ENCODE measurements around the gene IAH1. TPM values are rescaled to one million over a fixed set of nuclear protein-coding genes. Genes with fewer than 3 reads are reported as not detected.

IAH1 gene
- total RNA-seq, 2 experiments from 2014 or later = 53.7 to 63.7 TPM

DNA sequence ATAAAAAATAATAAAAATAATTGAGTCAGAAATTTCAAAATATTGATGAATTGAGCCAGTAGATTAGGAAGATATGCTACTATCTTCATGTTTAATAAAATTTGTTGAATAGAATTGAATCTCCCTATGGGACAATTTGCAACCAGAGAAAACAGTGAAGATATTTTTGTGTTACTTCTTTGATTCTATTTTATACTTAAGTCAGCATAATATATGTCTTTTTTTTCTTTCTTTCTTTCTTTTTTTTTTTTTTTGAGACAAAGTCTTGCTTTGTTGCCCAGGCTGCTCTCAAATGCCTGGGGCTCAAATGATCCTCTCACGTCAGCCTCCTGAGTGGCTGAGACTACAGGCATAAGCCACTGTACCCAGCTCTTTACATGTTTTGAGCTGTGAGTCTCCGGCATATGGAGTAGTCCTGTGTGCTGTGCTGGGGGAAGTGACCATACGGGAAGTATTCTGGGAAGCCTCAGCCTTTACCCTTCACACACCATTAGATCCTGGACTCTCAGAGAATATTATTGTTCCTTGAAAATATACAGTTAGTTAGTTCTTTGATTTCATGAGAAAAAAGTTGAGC, 13.8 kb upstream of the IAH1 start:
- intact Hi-C loops (cut with DNase I, micrococcal nuclease) = no loop called here
- ATAC-seq = no peak
- Mint-ChIP-seq H3K4me3 (no peak overlapping the region), H3K4me1 (peaks cover 9% of the 10 kb centered on the region), H3K27ac (no peak overlapping the region), H3K27me3 (no peaks in the 10 kb centered on the region), H3K9me3 (ENCODE audit: low read depth) (no peaks in the 10 kb centered on the region), H3K36me3 (ENCODE audit: low read depth) (peaks cover 36% of the 10 kb centered on the region)
- ChIA-PET CTCF (no interaction called here), POLR2A (no interaction called here)
- no peak for DNase-seq

DNA sequence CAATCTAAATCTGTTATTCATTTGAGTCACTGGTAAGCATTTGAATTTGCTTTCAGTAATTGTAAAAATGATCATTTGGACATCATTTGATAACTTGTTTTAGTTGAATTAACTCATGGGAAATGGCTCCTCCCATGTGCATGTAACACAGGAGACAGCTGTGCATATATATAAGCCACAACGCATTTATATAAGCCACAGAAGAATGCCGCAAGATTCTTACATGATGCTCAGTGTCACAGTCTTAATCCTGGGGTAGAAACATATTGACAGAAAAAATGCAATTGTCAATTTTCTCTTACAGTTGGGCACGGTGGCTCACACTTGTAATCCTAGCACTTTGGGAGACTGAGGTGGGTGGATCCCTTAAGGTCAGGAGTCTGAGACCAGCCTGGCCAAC, 13.3 kb upstream of the IAH1 start:
- Mint-ChIP-seq H3K27ac (no peak overlapping the region), H3K4me3 (no peak overlapping the region), H3K36me3 (ENCODE audit: low read depth) (peaks cover 39% of the 10 kb centered on the region), H3K27me3 (no peaks in the 10 kb centered on the region), H3K9me3 (ENCODE audit: low read depth) (no peaks in the 10 kb centered on the region), H3K4me1 (peaks cover 9% of the 10 kb centered on the region)
- intact Hi-C loops (cut with DNase I, micrococcal nuclease) = no loop called here
- ChIA-PET CTCF (no interaction called here), POLR2A (no interaction called here)
- no peak for ATAC-seq
- no peak for DNase-seq

DNA sequence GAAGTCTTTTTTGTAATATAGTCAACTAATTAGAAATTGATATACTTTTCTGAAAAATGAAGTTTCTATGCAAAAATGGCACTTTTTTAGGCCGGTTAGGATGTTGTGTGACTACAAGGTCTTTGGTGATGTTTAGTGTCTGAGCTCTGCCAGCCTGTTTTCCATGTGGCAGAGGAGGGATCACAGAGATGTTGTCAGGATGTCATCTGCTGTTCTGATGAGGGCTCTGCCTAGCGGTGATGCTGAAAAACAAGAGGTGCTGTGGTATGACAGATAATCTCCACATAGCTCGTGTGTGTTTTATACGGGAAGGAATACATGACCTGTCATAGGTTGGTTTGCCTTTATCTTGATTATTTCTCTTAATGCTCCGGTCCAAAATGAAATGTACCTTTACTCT, 12.0 kb upstream of the IAH1 start:
- peaks cover 9% of the 10 kb centered on the region for H3K4me1 Mint-ChIP-seq
- no peak overlapping the region for H3K4me3 Mint-ChIP-seq
- ChIA-PET CTCF (no interaction called here), POLR2A (no interaction called here)
- no peaks in the 10 kb centered on the region for H3K27me3 Mint-ChIP-seq
- no peak overlapping the region for H3K27ac Mint-ChIP-seq
- DNase-seq (no peak), ATAC-seq (no peak)
- intact Hi-C loops (cut with DNase I, micrococcal nuclease) = no loop called here
- peaks cover 39% of the 10 kb centered on the region for H3K36me3 Mint-ChIP-seq (ENCODE audit: low read depth)
- no peaks in the 10 kb centered on the region for H3K9me3 Mint-ChIP-seq (ENCODE audit: low read depth)

DNA sequence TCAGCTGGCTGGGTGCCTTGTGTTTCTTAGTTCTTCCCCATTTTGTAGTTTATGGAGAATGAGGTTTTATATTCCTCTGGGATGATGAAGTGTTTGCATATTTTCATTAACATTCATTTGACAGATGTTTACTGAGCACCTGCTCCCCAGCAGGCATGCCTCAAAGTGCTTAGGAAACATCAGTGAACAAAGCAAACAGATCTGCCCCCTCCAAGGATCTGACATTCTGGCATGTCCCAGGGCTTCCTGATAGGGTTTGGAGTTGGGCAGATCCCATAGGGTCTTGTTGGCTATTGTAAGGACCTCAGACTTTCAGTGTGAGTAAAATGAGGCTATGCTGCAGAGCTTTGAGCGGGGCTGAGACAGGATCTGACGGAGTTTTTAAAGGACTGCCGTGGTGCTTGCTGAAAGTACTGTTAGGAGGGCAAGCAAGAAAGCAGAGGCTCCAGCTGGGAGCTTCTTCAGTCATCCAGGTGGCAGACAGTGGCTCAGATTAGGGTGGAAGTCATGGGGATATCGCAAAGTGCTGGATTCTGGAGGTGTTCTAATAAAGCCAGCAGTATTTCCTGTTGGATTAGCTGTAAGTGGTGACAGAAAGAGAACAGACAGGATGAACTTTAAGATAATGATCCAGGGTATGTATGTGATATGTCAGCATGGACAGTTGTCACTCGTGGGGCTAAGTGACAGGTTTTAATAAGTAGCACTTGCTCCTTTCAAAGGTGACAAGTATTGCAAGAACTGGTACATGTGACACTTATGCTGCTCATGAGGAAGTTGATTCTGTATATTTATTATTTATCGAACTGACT, 11.3 kb upstream of the IAH1 start:
- no peak for DNase-seq
- ChIA-PET POLR2A (no interaction called here), CTCF (no interaction called here)
- intact Hi-C loops (cut with DNase I, micrococcal nuclease) = no loop called here
- Mint-ChIP-seq H3K9me3 (ENCODE audit: low read depth) (no peaks in the 10 kb centered on the region), H3K27me3 (no peaks in the 10 kb centered on the region), H3K27ac (no peak overlapping the region), H3K4me3 (no peak overlapping the region), H3K4me1 (peaks cover 9% of the 10 kb centered on the region), H3K36me3 (ENCODE audit: low read depth) (peaks cover 36% of the 10 kb centered on the region)
- ATAC-seq = peak; percentile 26

DNA sequence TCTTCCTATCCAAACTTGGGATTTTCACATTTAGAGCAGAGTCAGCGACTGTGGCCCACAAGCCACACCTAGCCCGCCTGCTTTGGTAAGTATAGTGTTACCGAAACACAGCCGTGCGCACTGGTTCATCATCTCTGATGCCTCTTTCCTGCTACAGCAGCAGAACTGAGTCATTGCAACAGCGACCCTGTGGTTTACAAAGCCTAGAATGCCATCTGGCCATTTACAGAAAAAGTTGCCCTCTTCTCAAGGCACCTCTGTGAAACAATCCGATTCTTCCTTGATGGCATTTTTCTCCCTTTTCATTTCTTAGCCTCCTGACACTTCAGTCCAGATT, 10.7 kb upstream of the IAH1 start:
- POLR2A ChIA-PET = no interaction called here
- H3K4me1 Mint-ChIP-seq = peaks cover 9% of the 10 kb centered on the region
- H3K27me3 Mint-ChIP-seq = no peaks in the 10 kb centered on the region
- CTCF ChIA-PET = no interaction called here
- peak overlapping the region; percentile 62 for H3K27ac Mint-ChIP-seq
- peak; percentile 58 for DNase-seq
- H3K9me3 Mint-ChIP-seq (ENCODE audit: low read depth) = no peaks in the 10 kb centered on the region
- intact Hi-C loops (cut with DNase I, micrococcal nuclease) = no loop called here
- H3K36me3 Mint-ChIP-seq (ENCODE audit: low read depth) = peaks cover 34% of the 10 kb centered on the region
- ATAC-seq = peak; percentile 88
- H3K4me3 Mint-ChIP-seq = no peak overlapping the region

DNA sequence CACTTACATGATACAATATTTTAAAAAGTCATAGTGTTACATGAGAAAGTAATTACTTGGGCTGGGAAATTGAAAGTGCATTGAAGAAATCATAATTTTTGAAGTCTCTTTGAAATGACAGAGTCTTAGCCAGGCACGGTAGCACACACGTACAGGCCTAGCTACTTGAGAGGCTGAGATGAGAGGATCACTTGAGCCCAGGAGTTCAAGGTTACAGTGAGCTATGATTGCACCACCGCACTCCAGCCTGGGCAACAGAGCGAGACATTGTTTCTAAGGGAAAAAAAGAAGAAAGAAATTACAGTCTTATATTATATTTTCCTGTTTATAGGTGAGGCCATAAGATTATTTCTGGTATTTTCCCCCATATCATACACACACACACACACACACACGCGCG, 9.2 kb upstream of the IAH1 start:
- intact Hi-C loops (cut with DNase I, micrococcal nuclease) = no loop called here
- Mint-ChIP-seq H3K36me3 (ENCODE audit: low read depth) (peaks cover 38% of the 10 kb centered on the region), H3K4me1 (peaks cover 9% of the 10 kb centered on the region), H3K27me3 (no peaks in the 10 kb centered on the region), H3K9me3 (ENCODE audit: low read depth) (no peaks in the 10 kb centered on the region), H3K27ac (no peak overlapping the region), H3K4me3 (no peak overlapping the region)
- no peak for DNase-seq
- no peak for ATAC-seq
- POLR2A ChIA-PET = no interaction called here
- CTCF ChIA-PET = interaction anchor here (1.0 kb wide), 1 partner anchor 18 kb away, joined by 3 read pairs; no protein-coding TSS in a partner anchor

DNA sequence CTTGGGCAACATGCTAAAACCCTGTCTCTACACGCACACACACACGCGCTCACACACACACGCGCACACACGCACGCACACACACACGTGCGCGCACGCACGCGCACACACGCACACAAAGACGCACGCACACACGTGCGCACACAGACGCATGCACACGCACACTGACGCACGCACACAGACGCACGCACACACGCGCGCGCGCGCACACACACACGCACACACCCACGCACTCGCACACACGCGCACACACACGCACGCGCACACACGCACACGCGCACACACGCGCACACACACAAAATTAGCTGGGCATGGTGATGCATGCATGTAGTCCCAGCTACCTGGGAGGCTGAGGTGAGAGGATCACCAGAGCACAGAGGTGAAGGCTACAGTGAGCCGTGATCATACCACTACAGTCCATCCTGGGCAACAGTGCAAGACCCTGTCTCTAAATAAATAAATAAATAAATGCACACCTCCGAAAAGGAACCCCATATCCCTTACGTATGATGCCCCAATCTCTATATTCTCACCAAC, 8.1 kb upstream of the IAH1 start:
- intact Hi-C loops (cut with DNase I, micrococcal nuclease) = no loop called here
- Mint-ChIP-seq H3K36me3 (ENCODE audit: low read depth) (peaks cover 38% of the 10 kb centered on the region), H3K4me3 (no peak overlapping the region), H3K27ac (no peak overlapping the region), H3K9me3 (ENCODE audit: low read depth) (no peaks in the 10 kb centered on the region), H3K27me3 (no peaks in the 10 kb centered on the region), H3K4me1 (peaks cover 9% of the 10 kb centered on the region)
- ATAC-seq (no peak), DNase-seq (no peak)
- ChIA-PET CTCF (interaction anchor here (1.0 kb wide), 1 partner anchor 17 kb away, joined by 3 read pairs; no protein-coding TSS in a partner anchor), POLR2A (no interaction called here)

DNA sequence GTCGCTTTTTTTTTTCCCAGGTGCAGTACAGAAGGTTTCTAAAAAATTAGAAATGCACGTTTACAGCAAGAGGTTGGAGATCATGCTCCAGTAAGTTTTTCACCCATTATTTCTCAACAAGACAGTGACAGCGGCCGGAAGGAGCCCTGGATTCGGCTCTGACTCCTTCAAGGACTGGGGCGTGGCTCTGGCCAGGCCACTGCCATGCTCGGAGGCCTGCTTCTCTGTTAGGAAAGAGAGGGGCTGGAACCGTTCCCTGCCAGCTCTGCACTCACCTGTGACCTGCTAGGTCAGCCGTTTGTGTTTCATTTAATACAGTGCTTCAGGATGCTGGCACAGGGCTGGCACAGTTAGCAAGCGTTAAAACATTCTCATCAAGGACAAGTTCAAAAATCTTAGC, 6.7 kb upstream of the IAH1 start:
- Mint-ChIP-seq H3K4me1 (peaks cover 9% of the 10 kb centered on the region), H3K36me3 (ENCODE audit: low read depth) (peaks cover 38% of the 10 kb centered on the region), H3K4me3 (no peak overlapping the region), H3K27me3 (no peaks in the 10 kb centered on the region), H3K27ac (no peak overlapping the region), H3K9me3 (ENCODE audit: low read depth) (no peaks in the 10 kb centered on the region)
- DNase-seq = no peak
- ChIA-PET CTCF (no interaction called here), POLR2A (no interaction called here)
- intact Hi-C loops (cut with DNase I, micrococcal nuclease) = no loop called here
- ATAC-seq = no peak

DNA sequence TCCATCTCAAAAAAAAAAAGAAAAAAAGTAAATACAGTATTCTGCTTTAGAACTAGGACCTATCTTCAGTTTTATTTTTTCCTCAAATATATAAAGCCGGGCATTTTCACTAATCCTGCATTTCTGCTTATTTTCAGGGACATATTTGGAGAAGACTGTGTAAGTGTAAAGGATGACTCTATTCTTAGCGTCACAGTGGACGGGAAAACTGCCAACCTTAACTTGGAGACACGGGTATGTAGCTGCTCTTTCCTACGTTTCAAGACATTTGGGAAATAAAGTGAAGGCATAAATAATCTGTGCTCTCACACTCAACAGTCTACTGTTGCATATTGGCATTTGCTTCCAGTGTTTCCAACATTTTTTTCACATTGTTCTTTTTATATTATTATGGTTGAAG, 3.1 kb upstream of the IAH1 start:
- no peaks in the 10 kb centered on the region for H3K27me3 Mint-ChIP-seq

DNA sequence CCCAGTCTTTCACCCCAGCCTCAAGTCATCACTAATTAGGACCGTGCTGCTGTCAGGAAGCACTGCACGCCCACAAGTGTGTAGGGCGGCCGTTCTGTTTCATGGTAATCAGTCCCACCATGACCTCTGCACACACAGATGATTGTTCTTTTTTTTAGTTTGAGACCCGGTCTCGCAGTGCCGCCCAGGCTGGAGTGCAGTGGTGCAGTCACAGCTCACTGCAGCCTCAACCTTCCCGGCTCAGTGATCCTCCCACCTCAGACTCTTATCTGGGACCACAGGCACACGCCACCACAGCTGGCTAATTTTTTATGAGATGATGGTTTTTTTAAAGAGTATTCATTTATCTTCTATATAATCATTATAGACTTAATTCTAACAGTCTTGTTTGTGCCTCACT, 1.8 kb upstream of the IAH1 start:
- peaks cover 27% of the 10 kb centered on the region for H3K4me1 Mint-ChIP-seq
- no peak overlapping the region for H3K27ac Mint-ChIP-seq
- H3K9me3 Mint-ChIP-seq (ENCODE audit: low read depth) = no peaks in the 10 kb centered on the region
- CTCF ChIA-PET = interaction anchor here (1.0 kb wide), 1 partner anchor 18 kb away, joined by 3 read pairs; no protein-coding TSS in a partner anchor
- H3K36me3 Mint-ChIP-seq (ENCODE audit: low read depth) = peaks cover 47% of the 10 kb centered on the region
- intact Hi-C loops (cut with DNase I, micrococcal nuclease) = loop anchor here (5.0 to 10.0 kb wide), 4 partner anchors 50 to 972 kb away; partner anchors contain the start of genes CPSF3 (in 1 of the 2), ITGB1BP1 (in 1 of the 2), ODC1 (in 1 of the 2) and YWHAQ (in 1 of the 2)
- H3K4me3 Mint-ChIP-seq = peak overlapping the region; percentile 69
- DNase-seq (no peak), ATAC-seq (no peak)
- no peaks in the 10 kb centered on the region for H3K27me3 Mint-ChIP-seq
- POLR2A ChIA-PET = no interaction called here

More for the DNA sequence above, 3.1 kb upstream of the IAH1 start:
- ChIA-PET POLR2A (interaction anchor here (0.7 kb wide), 1 partner anchor 14 kb away, joined by 3 read pairs; no protein-coding TSS in a partner anchor), CTCF (no interaction called here)
- H3K27ac Mint-ChIP-seq = no peak overlapping the region
- peaks cover 42% of the 10 kb centered on the region for H3K36me3 Mint-ChIP-seq (ENCODE audit: low read depth)
- H3K4me1 Mint-ChIP-seq = peaks cover 16% of the 10 kb centered on the region
- no peak for DNase-seq
- no peak overlapping the region for H3K4me3 Mint-ChIP-seq
- no peaks in the 10 kb centered on the region for H3K9me3 Mint-ChIP-seq (ENCODE audit: low read depth)
- intact Hi-C loops (cut with DNase I, micrococcal nuclease) = loop anchor here (5.0 to 10.0 kb wide), 4 partner anchors 49 to 974 kb away; partner anchors contain the start of genes CPSF3 (in 1 of the 2), ITGB1BP1 (in 1 of the 2), ODC1 (in 1 of the 2) and YWHAQ (in 1 of the 2)
- no peak for ATAC-seq

DNA sequence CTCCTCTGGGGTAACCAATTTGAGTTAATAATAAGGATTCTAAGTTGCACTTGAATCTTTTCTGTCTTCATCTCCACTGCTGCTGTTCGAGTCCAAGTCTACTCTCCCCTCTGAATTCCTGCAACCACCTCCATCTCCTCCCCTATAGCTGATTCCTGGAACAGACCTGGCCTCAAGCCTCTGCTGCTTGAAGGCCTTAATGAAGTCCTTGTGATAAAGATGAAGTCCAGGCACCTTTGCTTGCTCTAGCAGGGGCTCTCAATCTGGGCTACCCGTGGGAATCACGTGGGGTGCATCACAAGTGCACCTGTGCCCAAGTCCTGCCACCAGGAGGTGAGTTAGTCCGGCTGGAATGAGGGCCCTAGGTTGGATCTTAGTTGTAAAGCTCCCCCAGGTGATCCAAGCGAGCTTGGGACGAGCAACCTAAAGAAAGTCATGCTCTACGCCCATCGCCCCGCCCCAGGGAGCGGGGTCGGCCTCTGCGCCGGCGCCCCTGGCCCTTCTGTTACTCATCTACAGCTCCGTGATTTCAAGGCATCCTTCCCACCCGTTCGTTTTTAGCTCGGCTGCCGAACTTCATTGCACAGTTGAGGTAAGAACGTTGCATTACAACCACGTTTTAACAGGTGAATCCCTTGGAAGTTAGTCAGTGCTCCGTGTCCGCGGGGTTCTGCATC, 905 bp upstream of the IAH1 start:
- intact Hi-C loops (cut with DNase I, micrococcal nuclease) = loop anchor here (5.0 to 10.0 kb wide), 4 partner anchors 51 to 971 kb away; partner anchors contain the start of genes CPSF3 (in 1 of the 2), ITGB1BP1 (in 1 of the 2), ODC1 (in 1 of the 2) and YWHAQ (in 1 of the 2)
- peak overlapping the region; percentile 69 for H3K4me3 Mint-ChIP-seq
- CTCF ChIA-PET = interaction anchor here (0.6 to 1.0 kb wide), 5 partner anchors 19 to 577 kb away, joined by 3 to 4 read pairs (median 3); no protein-coding TSS in a partner anchor
- peak overlapping the region; percentile 75 for H3K27ac Mint-ChIP-seq
- peaks cover 46% of the 10 kb centered on the region for H3K36me3 Mint-ChIP-seq (ENCODE audit: low read depth)
- no peaks in the 10 kb centered on the region for H3K9me3 Mint-ChIP-seq (ENCODE audit: low read depth)
- H3K4me1 Mint-ChIP-seq = peaks cover 37% of the 10 kb centered on the region
- POLR2A ChIA-PET = no interaction called here
- ATAC-seq = peak; percentile 26
- no peaks in the 10 kb centered on the region for H3K27me3 Mint-ChIP-seq
- no peak for DNase-seq
